ES-I3 (cell line): ENCODE measurements around the gene PGM5.

Source experiments
- H3K36me3 ChIP-seq: 2 replicates; pipeline ENCODE4 v1.6.1; 2013; ENCODE audit warnings: mild to moderate bottlenecking, low read length, control low read depth, moderate library complexity; ENCODE audit not compliant: insufficient read depth
- H3K4me1 ChIP-seq: 2 replicates; pipeline ENCODE4 v1.6.1; 2013; ENCODE audit warnings: mild to moderate bottlenecking, control low read depth, low read length; ENCODE audit not compliant: insufficient read depth
- H3K9ac ChIP-seq: 2 replicates; pipeline ENCODE4 v1.6.1; 2013; ENCODE audit warnings: low read depth, mild to moderate bottlenecking, low read length, moderate library complexity
- H3K9me3 ChIP-seq: 2 replicates; pipeline ENCODE4 v1.6.1; 2013; ENCODE audit warnings: mild to moderate bottlenecking, low read length, moderate library complexity; ENCODE audit not compliant: control insufficient read depth, insufficient read depth

Gene PGM5

DNA sequence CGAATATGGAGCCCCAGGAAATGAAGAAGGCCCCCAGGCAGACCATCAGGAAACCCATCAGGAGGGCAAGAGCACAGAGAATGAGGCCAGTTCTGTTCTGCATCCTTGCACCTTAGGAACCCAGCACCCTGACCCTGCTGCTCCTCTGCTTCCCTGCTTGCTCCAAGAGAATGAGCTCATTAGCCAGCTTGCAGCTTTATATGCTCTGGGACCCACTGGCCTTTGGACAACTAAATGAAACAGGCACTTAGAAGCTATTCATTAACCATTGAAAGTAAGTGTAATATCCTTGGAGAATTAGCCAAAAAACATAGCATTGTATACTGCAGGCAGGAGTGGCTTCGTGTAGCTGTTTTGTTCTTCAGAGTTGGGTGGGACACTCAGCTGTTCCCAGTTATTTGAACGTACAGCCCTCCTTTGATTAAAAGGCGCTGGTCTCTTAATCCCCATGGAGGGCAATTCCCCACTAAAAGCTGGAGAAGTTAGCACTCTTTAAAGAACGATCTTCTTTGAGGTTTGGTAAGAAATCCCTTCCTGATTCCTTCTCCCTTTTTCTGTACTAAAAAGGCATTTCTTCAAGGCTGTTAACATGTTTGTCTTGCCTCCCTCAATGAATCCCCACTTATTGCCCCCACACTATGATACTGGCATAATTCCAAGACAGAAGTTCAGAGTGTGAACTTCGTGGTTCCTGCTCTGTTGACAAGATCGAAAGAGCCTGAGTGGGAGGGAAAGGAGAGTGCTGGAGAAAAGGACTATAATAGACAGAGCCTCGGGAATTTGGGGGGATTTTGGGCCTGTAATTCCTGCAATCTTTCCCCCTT, 184.5 kb downstream of the PGM5 start, which contains the start of gene TMEM252:
TMEM252 (minus strand) TSS at position 172 of the 824 bp plus-strand sequence; CDS start at position 103, 69 bp downstream.
- Histone ChIP-seq H3K9ac (no peak within 1 kb of the TSS), H3K9me3 (no peaks in the 10 kb centered on the region), H3K4me1 (no peaks in the 10 kb centered on the region), H3K36me3 (no peaks in the 10 kb centered on the region)

DNA sequence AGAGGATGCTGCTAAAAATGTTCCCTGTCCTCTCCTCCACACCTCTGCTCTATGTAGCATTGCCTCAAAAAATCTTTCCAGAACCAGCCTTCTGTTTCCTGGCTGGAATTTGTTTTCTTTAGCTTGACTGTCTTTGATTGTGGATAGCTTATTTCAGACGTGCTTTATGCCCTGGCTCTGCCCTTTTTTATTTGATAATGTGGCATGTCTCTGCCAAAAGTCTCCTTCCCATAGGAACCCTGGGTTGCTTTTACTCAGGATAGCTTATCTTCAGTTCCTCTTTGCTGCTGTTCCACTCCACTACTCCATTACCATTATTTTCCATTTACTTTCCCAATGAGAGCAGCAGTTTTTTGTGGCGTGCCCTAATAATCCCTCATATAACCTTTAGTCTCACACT, 185.2 kb downstream of the PGM5 start:
- Histone ChIP-seq H3K4me1 (no peaks in the 10 kb centered on the region), H3K9me3 (no peaks in the 10 kb centered on the region), H3K9ac (no peak overlapping the region), H3K36me3 (no peaks in the 10 kb centered on the region)

DNA sequence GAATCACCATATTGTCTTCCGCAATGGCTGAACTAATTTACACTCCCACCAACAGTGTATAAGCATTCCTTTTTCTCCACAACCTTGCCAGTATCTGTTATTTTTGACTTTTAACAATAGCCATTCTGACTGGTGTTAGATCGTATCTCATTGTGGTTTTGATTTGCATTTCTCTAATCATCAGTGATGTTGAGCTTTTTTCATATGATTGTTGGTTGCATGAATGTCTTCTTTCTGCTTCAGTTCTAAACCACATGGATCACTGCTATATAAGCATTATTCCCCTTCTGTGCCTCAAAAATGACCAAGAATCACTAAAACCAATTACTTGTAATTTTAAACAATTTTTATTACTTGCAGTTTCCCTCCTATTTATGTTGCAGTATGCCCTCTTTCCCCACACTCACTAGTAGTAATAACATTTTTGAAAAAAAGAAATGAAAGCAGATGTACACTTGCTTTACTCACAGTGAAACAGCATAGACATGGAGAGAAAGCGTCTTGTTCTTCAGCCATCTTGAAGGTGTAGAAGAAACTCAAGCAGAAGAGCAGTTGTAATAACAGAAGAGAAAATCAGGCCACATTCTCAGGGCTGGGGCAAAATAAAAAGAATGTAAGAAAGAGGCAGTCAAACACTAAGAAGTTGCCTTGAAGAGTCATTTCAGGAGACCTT, 188.8 kb downstream of the PGM5 start:
- no peaks in the 10 kb centered on the region for H3K36me3 ChIP-seq
- H3K4me1 ChIP-seq = no peaks in the 10 kb centered on the region

DNA sequence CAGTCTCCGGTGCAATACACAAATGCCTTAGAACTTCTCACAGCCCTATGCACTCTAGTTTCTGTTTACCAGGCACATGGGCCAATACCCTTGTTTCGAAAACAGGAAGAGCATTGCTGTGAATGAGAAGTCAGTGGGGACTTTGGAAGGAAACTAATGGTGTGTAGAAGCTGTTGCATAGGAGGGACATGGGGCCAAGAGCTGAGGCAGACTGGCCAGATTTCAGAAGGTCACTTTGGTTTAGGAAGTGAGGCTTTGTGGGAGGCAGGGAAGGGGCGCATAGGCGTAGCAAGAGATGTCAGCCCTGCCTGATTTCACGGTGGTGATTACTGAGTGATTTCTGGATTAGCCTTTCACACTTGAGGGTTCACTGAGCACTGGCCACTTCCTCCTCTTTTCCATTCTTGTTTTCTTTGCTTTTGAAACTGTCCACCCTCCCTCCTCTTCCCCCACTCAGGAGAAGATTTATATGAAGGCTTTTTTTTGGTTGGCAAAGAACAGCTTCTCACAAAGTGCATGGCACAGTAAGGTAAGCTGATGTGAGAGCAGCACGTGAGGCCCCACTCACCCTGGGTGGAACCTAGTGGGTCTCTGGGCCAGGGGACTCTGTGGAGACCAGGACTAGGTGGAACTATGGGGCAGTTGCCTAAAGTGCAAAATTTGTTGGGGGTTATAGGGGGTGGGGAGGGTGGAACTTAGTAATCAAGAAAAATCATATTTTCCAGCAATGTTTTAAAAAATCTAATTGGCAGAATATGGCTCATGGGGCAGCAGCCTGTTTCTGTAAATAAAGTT, 190.4 kb downstream of the PGM5 start:
- H3K4me1 ChIP-seq = no peaks in the 10 kb centered on the region
- H3K9ac ChIP-seq = no peak overlapping the region
- H3K36me3 ChIP-seq = no peaks in the 10 kb centered on the region

More for the DNA sequence above, 188.8 kb downstream of the PGM5 start:
- no peaks in the 10 kb centered on the region for H3K9me3 ChIP-seq
- no peak overlapping the region for H3K9ac ChIP-seq

DNA sequence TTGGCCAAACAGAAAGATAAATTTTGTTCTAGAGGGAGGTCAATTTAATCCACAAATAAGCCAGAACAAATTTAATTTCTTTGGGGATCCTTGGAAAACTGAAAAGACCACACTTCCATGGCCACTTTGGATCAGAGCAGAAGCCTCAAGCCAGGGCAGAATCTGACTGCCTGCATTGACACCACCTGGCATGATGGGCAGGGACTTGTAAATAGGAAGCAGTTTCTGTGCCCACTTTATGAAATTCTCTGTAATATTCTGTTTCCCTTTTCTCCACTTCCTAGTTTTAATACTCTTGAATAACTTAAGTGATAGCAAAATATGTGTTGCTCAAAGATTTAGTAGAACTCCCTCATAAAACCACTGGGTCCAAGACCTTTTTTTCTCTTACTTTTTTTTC, 191.0 kb downstream of the PGM5 start:
- Histone ChIP-seq H3K9me3 (no peaks in the 10 kb centered on the region), H3K4me1 (no peaks in the 10 kb centered on the region), H3K9ac (no peak overlapping the region), H3K36me3 (no peaks in the 10 kb centered on the region)

More for the DNA sequence above, 190.4 kb downstream of the PGM5 start:
- no peaks in the 10 kb centered on the region for H3K9me3 ChIP-seq

DNA sequence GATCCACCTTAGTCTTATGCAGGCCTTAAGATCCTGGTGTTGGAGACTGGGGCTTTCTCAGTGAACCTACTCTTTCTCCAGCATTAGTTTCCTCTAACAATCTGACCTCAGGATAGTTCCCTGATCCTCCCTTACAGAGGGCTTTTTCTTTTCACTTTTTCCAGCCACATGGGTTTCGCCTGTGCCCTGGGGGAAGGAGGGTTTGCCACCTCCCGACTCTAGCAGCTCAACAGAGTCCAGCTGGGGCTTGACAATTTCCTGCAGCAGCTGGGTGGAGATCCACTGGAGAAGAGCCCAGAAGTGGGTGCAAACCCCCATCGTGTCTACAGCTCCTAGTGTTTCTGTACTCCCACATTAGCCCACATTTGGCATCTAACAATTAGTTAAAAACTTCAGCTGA, 191.8 kb downstream of the PGM5 start:
- Histone ChIP-seq H3K36me3 (no peaks in the 10 kb centered on the region), H3K4me1 (no peaks in the 10 kb centered on the region), H3K9ac (no peak overlapping the region), H3K9me3 (no peaks in the 10 kb centered on the region)

DNA sequence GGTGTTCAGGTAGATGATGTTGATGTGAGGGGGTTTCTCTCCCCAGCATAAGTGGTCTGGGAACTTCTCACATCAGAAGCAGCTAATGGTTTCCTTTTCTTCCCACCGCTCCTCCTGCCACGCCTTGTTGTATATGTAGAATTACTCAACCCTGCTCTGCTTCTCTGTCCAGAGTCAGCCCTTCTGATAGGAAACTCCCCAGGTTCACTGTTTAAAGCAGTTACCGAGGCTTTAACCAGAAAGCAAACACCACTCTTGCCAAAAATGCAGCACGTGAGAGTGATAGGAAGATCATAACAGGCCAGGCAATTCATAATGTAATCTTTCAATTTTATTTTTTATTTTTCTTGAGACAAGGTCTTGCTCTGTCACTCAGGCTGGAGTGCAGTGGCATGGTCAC, 194.8 kb downstream of the PGM5 start:
- no peaks in the 10 kb centered on the region for H3K36me3 ChIP-seq
- H3K9ac ChIP-seq = no peak overlapping the region
- no peaks in the 10 kb centered on the region for H3K9me3 ChIP-seq
- H3K4me1 ChIP-seq = 0 out of 2 replicates have a peak, but pooled peaks cover 6% of the 10 kb centered on the region

DNA sequence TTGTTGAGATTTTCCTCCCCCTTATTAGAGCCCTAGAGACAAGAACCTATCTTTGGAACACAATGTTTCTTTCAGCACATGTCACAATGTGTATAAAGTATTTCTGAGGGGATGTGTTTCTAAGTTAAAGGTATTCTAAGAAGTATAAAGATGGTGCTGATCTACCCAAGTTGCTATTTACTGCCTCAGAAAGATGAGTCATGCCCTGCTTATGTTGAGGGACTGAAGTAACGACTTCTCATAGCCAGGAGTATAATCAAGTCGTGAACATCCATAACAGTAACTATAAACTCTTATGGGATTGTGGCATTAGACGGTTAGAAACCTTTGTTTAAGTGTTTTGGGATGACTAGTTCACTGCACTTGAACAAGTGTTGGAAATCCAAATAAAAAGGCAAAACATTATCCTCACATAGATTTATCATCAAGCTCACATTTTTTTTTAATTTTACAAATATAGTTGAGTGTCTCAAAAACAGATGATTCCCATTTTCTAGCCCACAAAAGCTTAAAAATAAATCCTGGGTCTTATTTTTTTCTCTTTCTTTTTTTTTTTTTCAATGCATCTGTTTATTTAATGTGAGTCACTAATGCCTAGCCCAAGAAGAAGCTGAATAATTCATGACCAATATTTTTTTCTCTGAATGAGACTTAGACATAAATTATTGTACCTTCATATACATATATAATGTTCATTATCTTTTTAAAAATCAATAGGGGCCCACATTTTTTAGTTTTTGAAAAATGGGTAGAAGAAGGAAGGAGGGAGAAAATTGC, 196.5 kb downstream of the PGM5 start:
- H3K36me3 ChIP-seq = no peaks in the 10 kb centered on the region
- 0 out of 2 replicates have a peak, but pooled peaks cover 6% of the 10 kb centered on the region for H3K4me1 ChIP-seq
- no peaks in the 10 kb centered on the region for H3K9me3 ChIP-seq
- no peak overlapping the region for H3K9ac ChIP-seq

DNA sequence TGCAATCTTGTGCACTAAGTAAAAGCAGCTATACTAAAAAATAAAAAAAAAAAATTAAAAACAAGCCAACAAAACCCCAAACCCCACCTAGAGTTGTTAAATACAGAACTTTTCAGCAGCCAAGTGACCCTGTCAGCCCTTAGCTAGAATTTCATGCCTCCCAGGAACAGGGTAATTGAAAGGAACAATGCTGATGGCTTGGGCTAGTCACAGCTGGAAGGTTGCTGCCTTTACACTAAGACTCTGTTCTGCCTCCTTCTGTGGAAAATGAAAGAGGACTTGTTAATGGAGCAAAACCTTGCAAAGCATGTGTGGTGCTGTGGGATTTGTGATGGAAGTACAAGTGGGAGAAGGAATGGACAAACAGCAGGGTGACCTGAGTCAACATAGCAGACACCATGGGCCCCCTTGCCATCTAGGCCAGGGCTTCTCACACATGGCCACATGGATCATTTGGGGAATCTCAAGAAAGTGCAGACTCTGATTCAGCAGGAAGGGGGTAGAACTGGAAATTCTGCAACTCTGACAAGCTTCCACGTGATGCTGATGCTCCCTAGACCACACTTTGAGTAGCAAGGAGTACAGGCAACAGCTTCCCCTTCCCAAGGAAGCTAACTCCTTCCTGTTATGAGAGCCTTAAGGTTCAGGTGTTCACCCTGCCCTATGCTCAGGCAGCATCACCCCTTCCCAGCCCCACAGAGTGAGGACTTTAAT, 199.2 kb downstream of the PGM5 start:
- no peaks in the 10 kb centered on the region for H3K9me3 ChIP-seq
- H3K4me1 ChIP-seq = peaks cover 8% of the 10 kb centered on the region; the same call in 1 of the 2 replicates
- no peak overlapping the region for H3K9ac ChIP-seq
- H3K36me3 ChIP-seq = no peaks in the 10 kb centered on the region

DNA sequence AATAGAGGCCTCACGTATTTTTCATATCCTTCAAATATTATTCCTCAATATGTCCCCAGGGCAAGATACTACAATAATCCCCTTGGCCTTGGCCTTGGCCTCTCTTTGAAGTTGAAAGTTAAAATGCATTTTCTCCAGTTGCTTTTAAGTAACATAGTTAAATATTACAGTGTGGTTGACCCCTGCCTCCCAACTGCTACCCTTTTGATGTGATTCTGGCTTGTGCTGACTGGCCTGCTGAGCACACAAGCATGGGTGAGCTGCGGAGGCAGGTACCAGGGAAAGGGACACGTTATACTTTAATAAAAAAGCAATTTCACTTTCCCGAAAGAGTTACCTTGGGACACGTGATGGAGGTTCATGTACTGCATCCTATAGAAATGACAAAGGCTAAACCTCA, 202.1 kb downstream of the PGM5 start:
- H3K4me1 ChIP-seq = peaks cover 9% of the 10 kb centered on the region; the same call in 1 of the 2 replicates
- H3K9ac ChIP-seq = no peak overlapping the region
- H3K36me3 ChIP-seq = no peaks in the 10 kb centered on the region
- no peaks in the 10 kb centered on the region for H3K9me3 ChIP-seq

DNA sequence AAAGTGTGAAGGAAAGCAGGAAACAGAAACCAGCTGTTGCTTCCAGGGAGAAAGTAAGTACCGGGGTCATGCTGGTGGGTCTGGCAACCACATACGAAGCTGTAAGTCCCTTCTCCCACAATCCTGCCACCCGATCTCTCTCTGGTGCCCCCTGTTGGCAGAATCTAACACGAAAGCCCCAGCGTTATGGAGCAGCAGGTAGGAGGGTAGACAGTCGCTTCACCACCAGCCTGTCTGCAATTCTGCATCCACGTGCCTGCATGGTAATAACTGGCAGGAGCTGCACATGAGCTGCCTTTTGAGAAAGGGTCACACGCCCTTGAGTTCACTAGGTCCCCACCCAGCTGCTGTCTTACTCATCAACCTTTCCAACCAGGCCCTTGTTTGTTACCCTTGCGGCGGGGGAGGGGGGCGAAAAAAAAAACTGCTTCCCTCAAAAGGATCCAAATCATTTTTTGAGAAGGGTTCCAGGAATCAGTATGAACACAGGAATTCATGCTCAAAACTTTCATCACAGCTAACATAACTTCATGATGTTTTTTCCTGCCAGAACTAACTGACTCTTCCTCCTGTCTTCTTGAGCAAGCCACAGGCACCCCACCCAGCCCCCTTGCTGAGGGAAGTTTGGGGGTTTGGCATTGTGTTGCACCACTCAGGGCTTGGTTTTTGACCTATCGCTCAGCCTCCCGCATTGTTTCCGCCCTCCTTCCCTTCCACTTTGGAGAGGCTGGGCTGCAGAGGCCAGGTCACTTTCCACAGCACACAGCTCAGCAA, 203.8 kb downstream of the PGM5 start:
- H3K4me1 ChIP-seq = peaks cover 8% of the 10 kb centered on the region; the same call in 1 of the 2 replicates
- H3K9ac ChIP-seq = no peak overlapping the region
- no peaks in the 10 kb centered on the region for H3K36me3 ChIP-seq
- H3K9me3 ChIP-seq = no peaks in the 10 kb centered on the region

DNA sequence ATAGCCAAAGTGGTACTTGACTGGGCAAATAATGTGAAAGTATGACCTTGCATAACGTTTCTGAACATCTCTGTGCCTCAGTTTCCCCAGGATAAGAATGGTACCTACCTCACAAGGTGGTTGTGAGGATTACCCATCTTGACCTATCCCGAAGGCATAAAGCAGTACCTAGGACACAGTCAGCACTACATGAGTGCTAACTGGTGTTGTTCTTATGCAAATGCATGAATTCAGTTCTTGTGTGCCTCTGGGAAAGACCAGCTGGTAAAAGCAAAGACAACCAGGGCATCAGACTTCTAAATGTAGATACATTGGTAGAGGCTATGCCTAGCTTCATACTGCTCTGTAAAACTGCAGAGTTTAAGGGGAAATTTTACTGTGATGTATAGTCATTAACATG, 206.1 kb downstream of the PGM5 start:
- Histone ChIP-seq H3K9ac (no peak overlapping the region), H3K4me1 (peaks cover 4% of the 10 kb centered on the region; the same call in 1 of the 2 replicates), H3K9me3 (no peaks in the 10 kb centered on the region), H3K36me3 (no peaks in the 10 kb centered on the region)

DNA sequence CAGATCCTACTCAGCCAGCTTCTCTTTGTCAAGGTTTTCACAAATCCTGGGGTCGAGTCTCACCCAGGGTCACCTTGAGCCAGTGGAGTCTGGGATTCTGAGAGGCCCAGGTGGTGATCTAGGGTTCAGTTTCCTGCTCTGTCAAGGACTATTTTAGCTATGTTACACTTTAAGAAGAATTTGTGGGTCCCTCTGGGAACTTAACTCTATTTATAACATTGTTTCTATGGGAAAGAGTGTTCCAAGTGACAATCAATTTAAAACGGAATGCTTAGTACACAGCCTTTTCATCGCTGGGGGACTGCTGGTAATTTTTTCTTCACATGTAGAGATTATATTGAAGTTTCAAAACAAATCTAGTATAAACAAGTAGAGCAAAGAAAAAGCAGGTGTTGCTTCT, 211.2 kb downstream of the PGM5 start:
- Histone ChIP-seq H3K4me1 (no peaks in the 10 kb centered on the region), H3K9me3 (no peaks in the 10 kb centered on the region), H3K36me3 (no peaks in the 10 kb centered on the region), H3K9ac (no peak overlapping the region)
